Measurements from ENCODE around the gene AKR7A3.

The AKR7A3 gene

DNA sequence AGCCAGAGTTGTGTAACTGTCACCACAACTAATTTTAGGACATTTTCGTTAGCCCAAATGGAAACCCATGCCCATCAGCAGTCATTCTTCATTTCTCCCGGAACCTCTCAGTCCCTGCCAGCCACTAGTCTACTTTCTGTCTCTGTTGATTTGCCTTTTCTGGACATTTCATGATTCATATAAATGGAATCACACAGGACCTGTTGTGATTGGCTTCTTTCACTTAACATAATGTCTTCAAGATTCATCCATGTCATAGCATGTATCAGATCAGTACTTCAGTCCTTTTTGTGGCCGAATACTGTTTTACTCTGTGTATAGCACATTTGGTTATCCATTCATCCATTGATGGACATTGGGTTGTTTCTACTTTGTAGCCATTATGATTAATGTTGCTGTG, 30.6 kb upstream of the AKR7A3 start:
- TF ChIP-seq, protein P1, sequence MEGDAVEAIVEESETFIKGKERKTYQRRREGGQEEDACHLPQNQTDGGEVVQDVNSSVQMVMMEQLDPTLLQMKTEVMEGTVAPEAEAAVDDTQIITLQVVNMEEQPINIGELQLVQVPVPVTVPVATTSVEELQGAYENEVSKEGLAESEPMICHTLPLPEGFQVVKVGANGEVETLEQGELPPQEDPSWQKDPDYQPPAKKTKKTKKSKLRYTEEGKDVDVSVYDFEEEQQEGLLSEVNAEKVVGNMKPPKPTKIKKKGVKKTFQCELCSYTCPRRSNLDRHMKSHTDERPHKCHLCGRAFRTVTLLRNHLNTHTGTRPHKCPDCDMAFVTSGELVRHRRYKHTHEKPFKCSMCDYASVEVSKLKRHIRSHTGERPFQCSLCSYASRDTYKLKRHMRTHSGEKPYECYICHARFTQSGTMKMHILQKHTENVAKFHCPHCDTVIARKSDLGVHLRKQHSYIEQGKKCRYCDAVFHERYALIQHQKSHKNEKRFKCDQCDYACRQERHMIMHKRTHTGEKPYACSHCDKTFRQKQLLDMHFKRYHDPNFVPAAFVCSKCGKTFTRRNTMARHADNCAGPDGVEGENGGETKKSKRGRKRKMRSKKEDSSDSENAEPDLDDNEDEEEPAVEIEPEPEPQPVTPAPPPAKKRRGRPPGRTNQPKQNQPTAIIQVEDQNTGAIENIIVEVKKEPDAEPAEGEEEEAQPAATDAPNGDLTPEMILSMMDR (IDR thresholded peaks at IDR 0.05; ENCODE audit: control insufficient read depth, extremely low read depth, insufficient read depth), result no peak
- DNase-seq (ENCODE audit: low read depth), result no peak
- H3K4me3 ChIP-seq (ENCODE audit: low read depth, low read length), result no peak overlapping the region

DNA sequence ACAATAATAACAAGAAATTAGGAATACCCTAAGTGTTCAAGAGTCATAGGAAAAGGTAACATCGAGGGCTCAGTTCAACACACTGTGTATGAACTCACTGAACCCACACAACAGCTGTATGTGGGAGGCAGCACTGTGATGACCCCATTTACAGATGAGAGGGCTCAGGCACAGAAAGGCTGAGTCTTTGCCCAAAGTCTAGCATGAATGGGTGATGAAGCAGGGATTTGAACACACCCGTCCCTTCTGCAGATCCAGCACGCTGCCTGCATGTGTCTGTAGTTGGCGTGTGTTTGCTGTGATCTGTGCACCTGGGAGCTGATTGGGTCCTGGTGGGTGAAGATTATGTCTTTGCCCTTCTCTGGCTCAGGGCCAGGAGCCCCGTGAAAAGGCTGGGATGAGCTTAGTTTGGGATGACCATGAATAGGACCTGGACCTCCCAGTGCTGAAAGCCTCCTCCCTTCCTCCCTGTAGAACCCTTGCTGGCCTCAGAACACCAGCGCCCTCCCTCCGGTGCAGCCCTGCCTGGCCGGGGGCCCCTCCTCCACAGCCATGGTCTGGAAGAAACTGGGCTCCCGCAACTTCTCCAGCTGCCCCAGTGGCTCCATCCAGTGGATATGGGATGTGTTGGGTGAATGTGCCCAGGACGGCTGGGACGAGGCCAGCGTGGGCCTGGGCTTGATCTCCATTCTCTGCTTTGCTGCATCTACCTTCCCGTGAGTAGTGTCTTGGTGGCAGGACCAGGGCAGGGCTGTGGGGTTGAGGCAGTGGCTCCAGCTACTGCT, 28.7 kb upstream of the AKR7A3 start:
- H3K4me3 ChIP-seq (ENCODE audit: low read depth, low read length), result no peak overlapping the region
- TF ChIP-seq, protein P1 (IDR thresholded peaks at IDR 0.05; ENCODE audit: control insufficient read depth, extremely low read depth, insufficient read depth), result no peak
- DNase-seq (ENCODE audit: low read depth), result no peak

DNA sequence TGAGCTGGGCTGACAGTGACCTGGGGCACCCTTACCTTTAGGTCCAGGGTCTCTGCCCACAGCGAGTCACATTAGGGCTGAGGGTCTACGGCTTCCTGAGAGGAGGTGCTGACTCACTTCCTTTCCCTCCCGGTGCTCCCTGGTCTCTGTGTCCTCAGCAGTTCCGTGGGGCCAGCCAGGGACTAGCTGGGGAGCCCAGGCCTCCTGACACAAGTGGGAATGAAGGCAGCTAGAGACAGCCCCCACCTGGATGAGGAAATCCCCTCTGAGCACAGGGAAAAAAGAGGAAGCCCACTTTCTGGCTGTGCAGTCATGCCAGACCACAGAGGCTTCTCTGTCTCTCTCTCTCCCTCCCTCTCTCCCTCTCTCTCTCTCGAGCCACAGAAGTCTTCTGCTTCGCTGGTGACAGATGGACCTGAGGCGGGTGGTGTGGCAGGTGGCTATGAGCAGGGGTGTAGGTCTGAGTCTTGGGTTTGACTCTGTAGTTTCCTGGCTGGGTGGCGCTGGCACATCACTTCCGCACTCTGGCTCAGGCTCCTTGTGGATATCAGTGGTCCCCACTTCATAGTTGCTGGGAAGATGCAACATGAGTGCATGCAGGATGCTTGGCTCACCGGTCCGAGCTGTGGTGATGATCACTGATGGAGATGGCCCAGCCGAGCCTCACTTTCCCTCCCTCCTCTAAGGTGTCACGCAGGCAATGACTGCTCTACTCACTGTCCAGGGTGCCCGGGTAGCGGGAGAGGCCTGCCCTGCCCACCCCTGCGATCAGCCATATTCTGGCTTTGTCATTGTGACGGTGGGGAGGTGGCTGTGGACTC, 27.0 kb upstream of the AKR7A3 start:
- DNase-seq (ENCODE audit: low read depth), result no peak
- TF ChIP-seq, protein P1 (IDR thresholded peaks at IDR 0.05; ENCODE audit: control insufficient read depth, extremely low read depth, insufficient read depth), result no peak
- H3K4me3 ChIP-seq (ENCODE audit: low read depth, low read length), result no peak overlapping the region

DNA sequence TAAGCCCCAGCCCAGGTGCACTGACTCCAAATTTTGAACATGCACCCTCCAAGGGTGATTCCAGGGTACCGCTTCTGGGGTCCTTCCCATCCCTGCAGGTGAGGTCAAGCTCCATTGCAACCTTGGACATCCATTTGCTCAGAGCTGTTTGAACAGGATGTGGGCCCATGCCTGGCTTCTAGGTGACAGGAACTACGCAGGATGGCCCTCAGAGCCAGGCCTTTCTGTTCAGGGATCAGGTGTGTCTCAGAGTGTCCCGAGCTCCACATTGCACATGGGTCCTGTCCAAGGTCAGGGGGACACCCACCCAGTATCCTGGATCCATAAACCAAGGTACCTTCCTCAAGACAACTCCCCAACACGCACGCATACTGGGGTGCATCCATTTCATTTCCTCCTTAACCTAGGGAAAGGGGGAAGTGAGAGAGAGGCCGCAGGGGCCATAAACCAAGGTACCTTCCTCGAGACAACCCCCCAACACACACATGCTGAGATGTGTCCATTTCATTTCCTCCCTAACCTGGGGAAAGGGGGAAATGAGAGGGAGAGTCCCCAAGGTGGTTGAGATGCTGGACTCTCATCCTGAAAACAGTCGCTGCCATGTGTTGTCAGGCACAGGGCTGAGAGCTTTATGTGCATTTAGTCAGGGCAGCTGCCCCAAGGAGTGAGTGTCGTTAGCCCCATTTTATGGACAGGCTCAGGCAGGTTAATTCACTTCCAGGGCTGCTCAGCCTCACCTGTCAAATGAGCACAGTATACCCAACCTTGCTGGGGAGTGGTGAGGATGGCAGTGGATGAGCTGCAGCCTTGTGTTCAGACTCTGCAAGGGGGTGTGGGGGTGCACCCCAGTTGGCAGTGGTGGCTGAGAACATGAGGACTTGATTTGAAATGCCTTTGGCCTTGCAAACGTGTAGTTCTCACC, 25.7 kb upstream of the AKR7A3 start:
- DNase-seq (ENCODE audit: low read depth), result no peak
- TF ChIP-seq, protein P1 (IDR thresholded peaks at IDR 0.05; ENCODE audit: control insufficient read depth, extremely low read depth, insufficient read depth), result no peak

DNA sequence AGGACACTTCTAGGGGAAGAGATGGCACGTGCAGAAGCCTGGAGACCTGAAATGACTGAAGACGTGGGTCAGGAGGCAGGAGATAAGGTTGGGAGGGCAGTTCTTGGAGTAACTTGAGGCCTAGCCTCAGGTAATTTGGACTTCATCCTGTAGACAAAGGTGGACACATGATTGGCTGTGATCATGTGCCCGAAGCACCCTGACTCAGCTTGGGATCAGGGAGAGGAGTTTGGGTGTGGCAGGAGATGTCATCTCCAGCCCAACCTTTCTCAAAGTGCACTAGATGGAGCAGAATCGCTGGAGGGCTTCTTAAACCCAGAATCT, 25.0 kb upstream of the AKR7A3 start:
- DNase-seq (ENCODE audit: low read depth), result no peak
- TF ChIP-seq, protein P1 (IDR thresholded peaks at IDR 0.05; ENCODE audit: control insufficient read depth, extremely low read depth, insufficient read depth), result no peak
- no peak overlapping the region for H3K4me3 ChIP-seq (ENCODE audit: low read depth, low read length)

More for the DNA sequence above, 25.7 kb upstream of the AKR7A3 start:
- H3K4me3 ChIP-seq (ENCODE audit: low read depth, low read length), result no peak overlapping the region

DNA sequence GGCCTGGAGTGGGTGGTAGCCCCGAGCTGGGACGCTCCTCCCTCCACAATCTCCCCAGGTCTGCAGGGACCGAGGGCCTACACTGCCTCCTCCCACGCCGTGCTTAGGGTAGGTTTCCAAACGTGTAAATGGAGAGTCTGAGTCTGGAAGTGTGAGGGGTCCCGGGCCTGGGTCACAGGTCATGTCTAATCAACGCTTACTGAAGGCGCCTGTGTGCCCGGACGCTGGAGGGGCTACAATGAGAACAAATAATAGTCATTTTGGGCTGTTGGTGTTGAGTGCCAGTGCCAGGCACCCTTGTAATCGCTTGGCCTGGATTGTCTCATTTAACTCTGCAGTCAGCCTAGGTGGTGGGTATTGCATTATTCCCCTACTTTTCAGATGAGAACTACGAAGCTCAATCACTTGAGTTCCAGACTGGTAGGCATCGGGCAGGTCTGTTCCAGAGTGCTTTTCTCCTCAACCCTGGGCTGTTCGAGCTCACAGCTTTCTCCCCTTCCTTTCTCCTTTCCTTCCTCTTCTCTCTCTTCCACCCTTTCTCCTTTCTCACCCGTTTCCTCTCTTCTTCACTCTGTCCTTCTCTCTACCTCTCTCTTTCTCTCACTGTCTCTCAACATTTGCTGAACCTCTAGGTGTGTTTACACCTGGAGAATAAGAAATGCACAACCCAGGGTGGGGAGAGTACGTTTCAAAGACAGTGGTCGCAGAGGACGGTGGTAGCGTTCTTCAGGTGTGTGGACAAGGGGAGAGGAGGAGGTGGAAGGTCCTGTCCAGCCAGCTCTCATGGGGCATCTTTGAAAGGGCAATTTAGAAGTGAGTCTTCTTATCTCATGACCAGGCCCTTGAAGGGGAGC, 24.4 kb upstream of the AKR7A3 start:
- DNase-seq (ENCODE audit: low read depth), result no peak
- H3K4me3 ChIP-seq (ENCODE audit: low read depth, low read length), result peak overlapping the region; percentile 60

More for the DNA sequence above, 24.4 kb upstream of the AKR7A3 start:
- TF ChIP-seq, protein P1 (IDR thresholded peaks at IDR 0.05; ENCODE audit: control insufficient read depth, extremely low read depth, insufficient read depth), result no peak
